PFSK-1 (cell line): Measurements from ENCODE around the gene FIBP.

Experiments used
- FOXP2 ChIP-seq: optimal IDR thresholded peaks from 2 replicates; pipeline ENCODE3; 2011; ENCODE audit warnings: borderline replicate concordance, control low read depth, inconsistent platforms; ENCODE audit not compliant: insufficient read depth; ENCODE audit errors: extremely low read length, extremely low read depth
- POLR2AphosphoS5 ChIP-seq: IDR thresholded peaks from 2 replicates; pipeline ENCODE4 v1.6.1; 2012; ENCODE audit warnings: low read depth, mild to moderate bottlenecking, control low read depth, low read length, moderate library complexity
- REST ChIP-seq, 2 experiments: IDR thresholded peaks; 2 replicates each; pipeline versions ENCODE4 v1.6.1 to v1.8.0; 2011 to 2012; ENCODE audit warnings: low read depth in 2 of 2, low read length in 2 of 2, control low read depth in 1 of 2, inconsistent platforms in 1 of 2, mild to moderate bottlenecking in 1 of 2, moderate library complexity in 1 of 2; ENCODE audit not compliant: insufficient read depth in 1 of 2
- SIN3A ChIP-seq: IDR thresholded peaks from 2 replicates; pipeline ENCODE4 v1.6.1; 2012; ENCODE audit warnings: mild to moderate bottlenecking, low read length, moderate library complexity, borderline replicate concordance; ENCODE audit not compliant: insufficient read depth
- TAF1 ChIP-seq: IDR thresholded peaks from 2 replicates; pipeline ENCODE4 v1.6.1; 2012; ENCODE audit warnings: low read length, control low read depth, borderline replicate concordance; ENCODE audit not compliant: insufficient read depth

Gene FIBP

GRCh38 chr11:65871811-65872548 lies 16.3 kb downstream of the FIBP start:
- TF ChIP-seq REST (IDR thresholded peaks at IDR 0.05; ENCODE audit: insufficient read depth in 1 of 2, low read depth in 2 of 2, low read length in 2 of 2) (no peak), POLR2AphosphoS5 (no peak), SIN3A (no peak), FOXP2 (no peak), TAF1 (no peak)

- no peak for TF ChIP-seq FOXP2
- TF ChIP-seq TAF1 = no peak
- no peak for TF ChIP-seq POLR2AphosphoS5
- TF ChIP-seq REST (IDR thresholded peaks at IDR 0.05; ENCODE audit: insufficient read depth in 1 of 2, low read depth in 2 of 2, low read length in 2 of 2) = no peak
- no peak for TF ChIP-seq SIN3A
Measured at GRCh38 chr11:65870706-65871681, 17.3 kb downstream of the FIBP start.

GRCh38 chr11:65870307-65870658 lies 18.0 kb downstream of the FIBP start:
- TF ChIP-seq SIN3A = no peak
- TF ChIP-seq TAF1 = no peak
- no peak for TF ChIP-seq FOXP2
- TF ChIP-seq POLR2AphosphoS5 = no peak
- TF ChIP-seq REST (IDR thresholded peaks at IDR 0.05; ENCODE audit: insufficient read depth in 1 of 2, low read depth in 2 of 2, low read length in 2 of 2) = no peak

GRCh38 chr11:65869643-65870306 lies 18.5 kb downstream of the FIBP start:
- TF ChIP-seq SIN3A = no peak
- TF ChIP-seq POLR2AphosphoS5 = no peak; the same call in 1 of the 2 replicates
- no peak for TF ChIP-seq FOXP2
- TF ChIP-seq REST (IDR thresholded peaks at IDR 0.05; ENCODE audit: insufficient read depth in 1 of 2, low read depth in 2 of 2, low read length in 2 of 2) = no peak
- TF ChIP-seq TAF1 = no peak
